Measurements from ENCODE around the gene UBE3D. TPM values are rescaled to one million over a fixed set of nuclear protein-coding genes. Genes with fewer than 3 reads are reported as not detected.

Gene UBE3D
- total RNA-seq, 2 experiments from 2014 or later: 4.1 to 4.2 TPM

DNA sequence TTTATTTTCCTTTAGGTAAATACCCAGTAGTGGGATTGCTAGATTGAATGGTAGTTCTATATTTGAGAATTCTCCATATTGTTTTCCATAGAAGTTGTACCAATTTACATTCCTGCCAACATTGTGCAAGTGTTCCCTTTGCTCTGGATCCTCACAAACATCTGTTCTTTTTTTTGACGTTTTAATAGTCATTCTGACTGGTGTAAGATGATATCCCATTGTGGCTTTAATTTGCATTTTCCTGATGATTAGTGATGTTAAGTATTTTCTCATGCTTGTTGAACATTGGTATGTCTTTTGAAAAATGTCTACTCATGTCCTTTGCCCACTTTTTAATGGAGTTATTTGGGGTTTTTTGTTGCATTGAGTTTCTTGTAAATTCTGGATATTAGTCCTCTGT is 85.6 kb downstream of the UBE3D start:
- no peak overlapping the region for H3K27ac ChIP-seq (ENCODE audit: low read depth in 1 of 2, low read length in 2 of 2)
- intact Hi-C loops (cut with DNase I, micrococcal nuclease): no loop called here
- POLR2A ChIA-PET: no interaction called here
- H3K27ac Mint-ChIP-seq: no peak overlapping the region
- H3K4me1 ChIP-seq (ENCODE audit: insufficient read depth, low read length): no peaks in the 10 kb centered on the region
- CTCF ChIA-PET: no interaction called here
- no peak for DNase-seq
- no peaks in the 10 kb centered on the region for H3K9me3 ChIP-seq (ENCODE audit: control insufficient read depth in 1 of 2, insufficient read depth in 1 of 2, low read length in 2 of 2)
- H3K36me3 ChIP-seq (ENCODE audit: insufficient read depth, low read length): no peaks in the 10 kb centered on the region
- TF ChIP-seq, protein P1, sequence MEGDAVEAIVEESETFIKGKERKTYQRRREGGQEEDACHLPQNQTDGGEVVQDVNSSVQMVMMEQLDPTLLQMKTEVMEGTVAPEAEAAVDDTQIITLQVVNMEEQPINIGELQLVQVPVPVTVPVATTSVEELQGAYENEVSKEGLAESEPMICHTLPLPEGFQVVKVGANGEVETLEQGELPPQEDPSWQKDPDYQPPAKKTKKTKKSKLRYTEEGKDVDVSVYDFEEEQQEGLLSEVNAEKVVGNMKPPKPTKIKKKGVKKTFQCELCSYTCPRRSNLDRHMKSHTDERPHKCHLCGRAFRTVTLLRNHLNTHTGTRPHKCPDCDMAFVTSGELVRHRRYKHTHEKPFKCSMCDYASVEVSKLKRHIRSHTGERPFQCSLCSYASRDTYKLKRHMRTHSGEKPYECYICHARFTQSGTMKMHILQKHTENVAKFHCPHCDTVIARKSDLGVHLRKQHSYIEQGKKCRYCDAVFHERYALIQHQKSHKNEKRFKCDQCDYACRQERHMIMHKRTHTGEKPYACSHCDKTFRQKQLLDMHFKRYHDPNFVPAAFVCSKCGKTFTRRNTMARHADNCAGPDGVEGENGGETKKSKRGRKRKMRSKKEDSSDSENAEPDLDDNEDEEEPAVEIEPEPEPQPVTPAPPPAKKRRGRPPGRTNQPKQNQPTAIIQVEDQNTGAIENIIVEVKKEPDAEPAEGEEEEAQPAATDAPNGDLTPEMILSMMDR (IDR thresholded peaks at IDR 0.05): no peak
- no peaks in the 10 kb centered on the region for H3K4me1 Mint-ChIP-seq (ENCODE audit: low read depth)
- H3K4me3 Mint-ChIP-seq: no peak overlapping the region
- H3K36me3 Mint-ChIP-seq (ENCODE audit: low read depth): no peaks in the 10 kb centered on the region
- H3K27me3 Mint-ChIP-seq: no peaks in the 10 kb centered on the region
- H3K4me3 ChIP-seq (ENCODE audit: low read length): no peak overlapping the region
- no peak for ATAC-seq (ENCODE audit: poor library complexity)
- H3K27me3 ChIP-seq (ENCODE audit: control insufficient read depth in 1 of 2, insufficient read depth in 2 of 2, low read length in 2 of 2): no peaks in the 10 kb centered on the region
- no peaks in the 10 kb centered on the region for H3K9me3 Mint-ChIP-seq

- Histone ChIP-seq H3K27me3 (ENCODE audit: control insufficient read depth in 1 of 2, insufficient read depth in 2 of 2, low read length in 2 of 2) (no peaks in the 10 kb centered on the region), H3K27ac (ENCODE audit: low read depth in 1 of 2, low read length in 2 of 2) (no peak overlapping the region), H3K4me1 (ENCODE audit: insufficient read depth, low read length) (no peaks in the 10 kb centered on the region), H3K4me3 (ENCODE audit: low read length) (no peak overlapping the region), H3K36me3 (ENCODE audit: insufficient read depth, low read length) (no peaks in the 10 kb centered on the region), H3K9me3 (ENCODE audit: control insufficient read depth in 1 of 2, insufficient read depth in 1 of 2, low read length in 2 of 2) (no peaks in the 10 kb centered on the region)
- TF ChIP-seq, protein P1 (IDR thresholded peaks at IDR 0.05): no peak
- CTCF ChIA-PET: no interaction called here
- Mint-ChIP-seq H3K4me3 (no peak overlapping the region), H3K36me3 (ENCODE audit: low read depth) (no peaks in the 10 kb centered on the region), H3K9me3 (no peaks in the 10 kb centered on the region), H3K27me3 (no peaks in the 10 kb centered on the region), H3K27ac (no peak overlapping the region), H3K4me1 (ENCODE audit: low read depth) (no peaks in the 10 kb centered on the region)
- POLR2A ChIA-PET: no interaction called here
- ATAC-seq (ENCODE audit: poor library complexity) (no peak), DNase-seq (no peak)
- intact Hi-C loops (cut with DNase I, micrococcal nuclease): no loop called here
These were observed 86.0 kb downstream of the UBE3D start for GRCh38 chr6:82979657-82980056.

DNA sequence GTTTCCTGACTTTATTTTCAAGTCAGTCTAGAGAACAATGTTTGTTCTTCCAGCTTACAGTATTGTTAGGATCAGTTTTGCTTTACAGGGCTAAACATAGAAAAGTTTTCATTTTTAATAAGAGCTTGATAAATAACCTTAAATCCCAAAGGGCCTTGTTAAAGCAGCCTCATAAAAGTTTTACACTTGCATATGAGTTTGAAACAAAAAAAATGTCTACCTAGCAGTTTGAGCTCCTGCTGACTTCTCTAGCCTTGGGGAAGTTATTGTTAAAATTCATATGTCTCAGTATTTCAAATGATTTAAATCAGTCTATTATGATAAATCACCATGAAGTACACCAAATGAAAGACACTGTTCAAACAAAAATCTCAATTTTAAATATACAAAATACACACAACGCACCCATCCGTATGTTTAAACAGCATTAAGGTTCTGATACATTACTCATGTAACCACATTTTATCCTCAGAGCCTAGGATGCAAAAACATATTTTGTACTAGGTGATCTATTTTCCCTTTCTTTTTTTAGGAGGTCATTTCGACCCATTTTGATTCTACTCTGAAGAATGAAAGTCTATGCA is 87.2 kb downstream of the UBE3D start:
- H3K36me3 ChIP-seq (ENCODE audit: insufficient read depth, low read length): no peaks in the 10 kb centered on the region
- Mint-ChIP-seq H3K4me1 (ENCODE audit: low read depth) (no peaks in the 10 kb centered on the region), H3K9me3 (no peaks in the 10 kb centered on the region), H3K27ac (no peak overlapping the region), H3K4me3 (no peak overlapping the region), H3K36me3 (ENCODE audit: low read depth) (no peaks in the 10 kb centered on the region), H3K27me3 (no peaks in the 10 kb centered on the region)
- H3K27me3 ChIP-seq (ENCODE audit: control insufficient read depth in 1 of 2, insufficient read depth in 2 of 2, low read length in 2 of 2): no peaks in the 10 kb centered on the region
- TF ChIP-seq, protein P1 (IDR thresholded peaks at IDR 0.05): no peak
- H3K4me1 ChIP-seq (ENCODE audit: insufficient read depth, low read length): no peaks in the 10 kb centered on the region
- DNase-seq (no peak), ATAC-seq (ENCODE audit: poor library complexity) (no peak)
- no peak overlapping the region for H3K4me3 ChIP-seq (ENCODE audit: low read length)
- POLR2A ChIA-PET: no interaction called here
- intact Hi-C loops (cut with DNase I, micrococcal nuclease): no loop called here
- no peaks in the 10 kb centered on the region for H3K9me3 ChIP-seq (ENCODE audit: control insufficient read depth in 1 of 2, insufficient read depth in 1 of 2, low read length in 2 of 2)
- CTCF ChIA-PET: no interaction called here
- no peak overlapping the region for H3K27ac ChIP-seq (ENCODE audit: low read depth in 1 of 2, low read length in 2 of 2)

All from CD4-positive, alpha-beta T cell (primary cell).